ENCODE measurements around the gene CLPTM1L. TPM values are rescaled to one million over a fixed set of nuclear protein-coding genes. Genes with fewer than 3 reads are reported as not detected.

The CLPTM1L gene
- total and polyA plus RNA-seq, 2 experiments from 2014 or later, result 129 to 130 TPM

DNA sequence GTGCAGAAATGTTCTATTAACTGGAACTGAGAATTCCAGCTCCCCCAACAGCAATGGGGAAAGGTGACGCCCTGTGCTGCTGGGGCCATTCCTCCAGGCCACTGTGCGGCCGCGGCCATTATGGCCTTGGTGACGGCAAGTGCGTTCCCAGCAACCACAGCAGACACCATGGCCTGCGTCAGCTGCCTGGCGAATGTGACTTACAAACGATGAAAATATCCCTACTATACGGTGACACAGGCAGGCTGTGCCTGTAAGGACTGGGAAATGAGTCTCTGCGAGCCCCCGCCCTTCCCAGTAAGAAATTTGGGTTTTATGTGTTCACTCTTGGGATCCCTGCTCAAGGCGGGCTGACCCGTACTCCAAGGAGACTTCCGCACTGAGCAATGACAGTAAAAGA, 20.6 kb downstream of the CLPTM1L start:
- TF ChIP-seq, protein P1, sequence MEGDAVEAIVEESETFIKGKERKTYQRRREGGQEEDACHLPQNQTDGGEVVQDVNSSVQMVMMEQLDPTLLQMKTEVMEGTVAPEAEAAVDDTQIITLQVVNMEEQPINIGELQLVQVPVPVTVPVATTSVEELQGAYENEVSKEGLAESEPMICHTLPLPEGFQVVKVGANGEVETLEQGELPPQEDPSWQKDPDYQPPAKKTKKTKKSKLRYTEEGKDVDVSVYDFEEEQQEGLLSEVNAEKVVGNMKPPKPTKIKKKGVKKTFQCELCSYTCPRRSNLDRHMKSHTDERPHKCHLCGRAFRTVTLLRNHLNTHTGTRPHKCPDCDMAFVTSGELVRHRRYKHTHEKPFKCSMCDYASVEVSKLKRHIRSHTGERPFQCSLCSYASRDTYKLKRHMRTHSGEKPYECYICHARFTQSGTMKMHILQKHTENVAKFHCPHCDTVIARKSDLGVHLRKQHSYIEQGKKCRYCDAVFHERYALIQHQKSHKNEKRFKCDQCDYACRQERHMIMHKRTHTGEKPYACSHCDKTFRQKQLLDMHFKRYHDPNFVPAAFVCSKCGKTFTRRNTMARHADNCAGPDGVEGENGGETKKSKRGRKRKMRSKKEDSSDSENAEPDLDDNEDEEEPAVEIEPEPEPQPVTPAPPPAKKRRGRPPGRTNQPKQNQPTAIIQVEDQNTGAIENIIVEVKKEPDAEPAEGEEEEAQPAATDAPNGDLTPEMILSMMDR (IDR thresholded peaks at IDR 0.05; ENCODE audit: poor library complexity), result no peak
- Histone ChIP-seq H3K9me2 (replicated peaks; ENCODE audit: insufficient read depth) (no peaks in the 10 kb centered on the region), H3K4me3 (no peak overlapping the region), H4K20me1 (ENCODE audit: insufficient read depth, poor library complexity, severe bottlenecking) (no peaks in the 10 kb centered on the region), H3K27me3 (no peaks in the 10 kb centered on the region), H2AFZ (no peak overlapping the region), H3K4me1 (ENCODE audit: insufficient read depth) (peaks cover 6% of the 10 kb centered on the region), H3K79me2 (no peaks in the 10 kb centered on the region), H3K27ac (no peak overlapping the region), H3K9me3 (ENCODE audit: low read depth) (no peaks in the 10 kb centered on the region), H3K36me3 (replicated peaks; ENCODE audit: insufficient read depth, low read depth) (no peaks in the 10 kb centered on the region), H3K4me2 (no peak overlapping the region)
- no peak for DNase-seq (ENCODE audit: low spot score)
- 97% methylated on average over 15 of the region's 15 CpGs for WGBS (ENCODE audit: low lambda C conversion rate, missing lambda C conversion rate)

DNA sequence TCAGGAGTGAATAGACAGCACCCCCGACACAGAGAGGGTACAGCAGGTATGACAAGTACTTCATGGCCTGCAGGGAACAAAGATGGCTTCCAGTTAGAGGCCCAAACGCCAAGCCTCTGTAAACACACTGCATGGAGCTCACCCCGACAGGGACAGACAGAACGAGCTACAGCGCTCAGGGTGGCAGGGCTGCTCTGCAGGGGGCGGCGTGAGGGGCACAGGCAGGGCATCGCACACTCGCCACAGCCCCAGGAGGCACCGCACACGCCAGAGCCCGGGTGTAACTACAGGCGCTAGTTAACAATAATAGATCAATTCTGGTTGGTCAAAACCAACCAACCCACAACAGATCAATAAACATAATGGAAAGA, 21.1 kb downstream of the CLPTM1L start:
- Histone ChIP-seq H2AFZ (no peak overlapping the region), H3K9me2 (replicated peaks; ENCODE audit: insufficient read depth) (no peaks in the 10 kb centered on the region), H3K4me2 (no peak overlapping the region), H4K20me1 (ENCODE audit: insufficient read depth, poor library complexity, severe bottlenecking) (no peaks in the 10 kb centered on the region), H3K27me3 (no peaks in the 10 kb centered on the region), H3K9me3 (ENCODE audit: low read depth) (no peaks in the 10 kb centered on the region), H3K36me3 (replicated peaks; ENCODE audit: insufficient read depth, low read depth) (no peaks in the 10 kb centered on the region), H3K4me3 (no peak overlapping the region), H3K27ac (no peak overlapping the region), H3K4me1 (ENCODE audit: insufficient read depth) (peaks cover 6% of the 10 kb centered on the region), H3K79me2 (no peaks in the 10 kb centered on the region)
- DNase-seq (ENCODE audit: low spot score), result no peak
- TF ChIP-seq EZH2phosphoT487 (IDR thresholded peaks at IDR 0.05; ENCODE audit: low read depth, severe bottlenecking, unreplicated experiment), result no peak
- TF ChIP-seq, protein P1 (IDR thresholded peaks at IDR 0.05; ENCODE audit: poor library complexity), result no peak
- no peak for TF ChIP-seq EZH2 (IDR thresholded peaks at IDR 0.05; ENCODE audit: borderline replicate concordance)
- WGBS (ENCODE audit: low lambda C conversion rate, missing lambda C conversion rate), result 97% methylated on average over 13 of the region's 13 CpGs

DNA sequence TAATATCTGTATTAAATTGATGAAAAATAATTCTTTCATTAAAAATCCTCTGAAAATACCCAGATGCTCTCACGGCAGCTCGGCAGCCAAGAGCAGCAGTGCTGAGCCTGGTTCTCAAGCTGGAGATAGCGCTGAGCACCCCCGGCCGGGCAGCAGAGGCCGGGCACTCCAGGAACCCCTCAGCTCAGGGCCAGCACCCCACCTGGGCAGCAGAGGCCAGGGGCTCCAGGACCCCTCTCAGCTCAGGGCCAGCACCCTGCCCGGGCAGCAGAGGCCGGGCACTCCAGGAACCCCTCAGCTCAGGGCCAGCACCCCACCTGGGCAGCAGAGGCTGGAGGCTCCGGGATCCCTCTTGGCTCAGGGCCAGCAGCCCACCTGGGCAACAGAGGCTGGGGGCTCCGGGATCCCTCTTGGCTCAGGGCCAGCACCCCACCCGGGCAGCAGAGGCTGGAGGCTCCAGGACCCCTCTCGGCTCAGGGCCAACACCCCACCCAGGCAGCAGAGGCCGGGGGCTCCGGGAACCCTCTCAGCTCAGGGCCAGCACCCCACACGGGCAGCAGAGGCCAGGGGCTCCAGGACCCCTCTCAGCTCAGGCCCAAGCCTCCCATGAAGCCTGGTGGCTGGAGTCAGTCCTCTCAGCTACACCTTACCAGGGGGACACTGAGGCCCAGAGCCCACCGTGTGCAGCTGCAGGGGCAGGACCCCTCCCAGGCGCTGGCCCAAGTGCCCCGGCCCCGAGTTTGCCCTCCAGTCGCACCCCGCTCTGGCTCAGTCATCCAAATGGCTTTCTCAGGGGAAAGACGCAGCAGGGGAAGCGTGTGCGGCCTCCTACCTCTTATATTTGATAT, 21.7 kb downstream of the CLPTM1L start:
- no peak overlapping the region for H3K27ac ChIP-seq
- no peak overlapping the region for H3K4me2 ChIP-seq
- no peak overlapping the region for H2AFZ ChIP-seq
- H3K4me1 ChIP-seq (ENCODE audit: insufficient read depth), result peaks cover 6% of the 10 kb centered on the region
- H3K4me3 ChIP-seq, result no peak overlapping the region
- no peaks in the 10 kb centered on the region for H3K27me3 ChIP-seq
- H3K9me3 ChIP-seq (ENCODE audit: low read depth), result no peaks in the 10 kb centered on the region
- H3K36me3 ChIP-seq (replicated peaks; ENCODE audit: insufficient read depth, low read depth), result no peaks in the 10 kb centered on the region
- H3K79me2 ChIP-seq, result no peaks in the 10 kb centered on the region
- no peak for TF ChIP-seq EZH2phosphoT487 (IDR thresholded peaks at IDR 0.05; ENCODE audit: low read depth, severe bottlenecking, unreplicated experiment)
- TF ChIP-seq EZH2 (IDR thresholded peaks at IDR 0.05; ENCODE audit: borderline replicate concordance), result no peak
- TF ChIP-seq, protein P1 (IDR thresholded peaks at IDR 0.05; ENCODE audit: poor library complexity), result no peak
- H3K9me2 ChIP-seq (replicated peaks; ENCODE audit: insufficient read depth), result no peaks in the 10 kb centered on the region
- DNase-seq (ENCODE audit: low spot score), result no peak
- H4K20me1 ChIP-seq (ENCODE audit: insufficient read depth, poor library complexity, severe bottlenecking), result no peaks in the 10 kb centered on the region
- WGBS (ENCODE audit: low lambda C conversion rate, missing lambda C conversion rate), result 94% methylated on average over 21 of the region's 24 CpGs
